GM12878 (cell line): ENCODE results near the gene MRPL23. TPM values are rescaled to one million over a fixed set of nuclear protein-coding genes. Genes with fewer than 3 reads are reported as not detected.

Experiments
- ATAC-seq: fragments of 200-7000 bp; cut with Tn5 transposase; 3 replicates; pipeline ENCODE4 v1.9.1; 2020; ENCODE audit warnings: mild to moderate bottlenecking, moderate library complexity
- BruUV-seq: library from RNA; stranded (reverse); fragments of 400-500 nt; replicated peaks from 2 replicates; lab custom pipeline; 2021; lab: Mats Ljungman, UMichigan
- CTCF ChIA-PET: fragments of 300-600 bp; sonication (Branson Sonifier 250); formaldehyde crosslinking; extraction: SDS; loops from one replicate; lab custom pipeline; 2021; ENCODE audit warnings: inconsistent platforms; lab: Yijun Ruan, JAX
- POLR2A ChIA-PET: fragments of 350-600 bp; formaldehyde crosslinking; extraction: SDS; loops from one replicate; lab custom pipeline; 2021; ENCODE audit warnings: inconsistent platforms; lab: Charles Lee
- RAD21 ChIA-PET: fragments of 300-600 bp; sonication (Branson Sonifier 250); formaldehyde crosslinking; loops from one replicate; lab custom pipeline; 2023; ENCODE audit warnings: antibody characterized with exemption; ENCODE audit not compliant: unreplicated experiment; lab: Charles Lee
- SMC1A ChIA-PET: fragments of 300-600 bp; sonication (Branson Sonifier 250); formaldehyde crosslinking; loops from one replicate; lab custom pipeline; 2023; ENCODE audit not compliant: unreplicated experiment, uncharacterized antibody; lab: Charles Lee
- DNase-seq: peaks from one replicate; pipeline ENCODE4 v3.0.0-alpha.2; 2011; ENCODE audit warnings: low read depth, low spot score
- FAIRE-seq: peaks from 3 replicates; lab custom pipeline; 2011; peaks lifted over from hg19 to GRCh38; lab: Jason Lieb, UNC
- H2AFZ ChIP-seq: 2 replicates; pipeline ENCODE4 v1.6.0; 2011; ENCODE audit warnings: low read depth, low read length, control low read depth; ENCODE audit not compliant: control insufficient read depth
- H3K27ac ChIP-seq: 2 replicates; pipeline ENCODE4 v1.5.1; 2011; ENCODE audit warnings: control low read depth; ENCODE audit not compliant: control insufficient read depth, insufficient read depth
- H3K27me3 ChIP-seq, 2 experiments: replicated peaks in 1 of 2; 2 replicates each; pipeline versions ENCODE4 v1.6.0 to v1.6.1; 2011; ENCODE audit warnings: low read length in 1 of 2; ENCODE audit not compliant: control insufficient read depth in 2 of 2, insufficient read depth in 2 of 2
- H3K36me3 ChIP-seq, 2 experiments: 2 replicates each; pipeline ENCODE4 v1.5.1; 2011; ENCODE audit warnings: low read length in 1 of 2; ENCODE audit not compliant: control insufficient read depth in 2 of 2, insufficient read depth in 2 of 2
- H3K4me1 ChIP-seq: 2 replicates; pipeline ENCODE4 v1.6.1; 2011; ENCODE audit warnings: mild to moderate bottlenecking, low read length, moderate library complexity, mixed read lengths; ENCODE audit not compliant: control insufficient read depth, insufficient read depth
- H3K4me2 ChIP-seq: 2 replicates; pipeline ENCODE4 v1.6.0; 2011; ENCODE audit warnings: control low read depth; ENCODE audit not compliant: control insufficient read depth, insufficient read depth
- H3K4me3 ChIP-seq: fragments of 200-600 bp; sonication (generic); 2 replicates; pipeline ENCODE4 v1.5.1; 2016
- H3K79me2 ChIP-seq: 2 replicates; pipeline ENCODE4 v1.6.0; 2011; ENCODE audit warnings: low read length; ENCODE audit not compliant: control insufficient read depth, insufficient read depth
- H3K9ac ChIP-seq: 2 replicates; pipeline ENCODE4 v1.8.0; 2011; ENCODE audit warnings: low read length, control low read depth, mixed read lengths; ENCODE audit not compliant: control insufficient read depth, insufficient read depth
- H3K9me3 ChIP-seq: replicated peaks from 3 replicates; pipeline ENCODE4 v1.5.1; 2011; ENCODE audit warnings: mild to moderate bottlenecking, low read length; ENCODE audit not compliant: control insufficient read depth, insufficient read depth
- H4K20me1 ChIP-seq: 2 replicates; pipeline ENCODE4 v1.6.0; 2011; ENCODE audit not compliant: control insufficient read depth, insufficient read depth
- BACH1 ChIP-seq: fragments of 450-650 bp; IDR thresholded peaks from 2 replicates; pipeline ENCODE4 v1.6.1; 2017; ENCODE audit warnings: mild to moderate bottlenecking, borderline replicate concordance
- FOXK2 ChIP-seq: fragments of 450-650 bp; IDR thresholded peaks from 2 replicates; pipeline ENCODE4 v1.6.1; 2017; ENCODE audit warnings: mild to moderate bottlenecking, moderate library complexity
- HDGF ChIP-seq: fragments of 450-650 bp; IDR thresholded peaks from 2 replicates; pipeline ENCODE4 v1.6.1; 2016; ENCODE audit warnings: antibody characterized with exemption
- IKZF1 ChIP-seq: fragments of 450-650 bp; conservative IDR thresholded peaks from 2 replicates; pipeline ENCODE4 v1.6.1; 2017; ENCODE audit warnings: antibody characterized with exemption, mild to moderate bottlenecking
- NR2F1 ChIP-seq: fragments of 450-650 bp; conservative IDR thresholded peaks from 2 replicates; pipeline ENCODE4 v1.6.1; 2017; ENCODE audit warnings: mild to moderate bottlenecking
- POLR2A ChIP-seq: IDR thresholded peaks from 2 replicates; pipeline ENCODE4 v1.6.1; 2011; ENCODE audit warnings: low read depth, mild to moderate bottlenecking, low read length
- RFX5 ChIP-seq: IDR thresholded peaks from 2 replicates; pipeline ENCODE4 v1.6.1; 2011; ENCODE audit warnings: low read depth, low read length, improper control_type of control experiment
- STAT1 ChIP-seq: fragments of 450-650 bp; conservative IDR thresholded peaks from 2 replicates; pipeline ENCODE4 v1.6.1; 2014; ENCODE audit warnings: antibody characterized with exemption, mild to moderate bottlenecking
- TCF3 ChIP-seq: IDR thresholded peaks from 2 replicates; pipeline ENCODE4 v1.6.1; 2012; ENCODE audit warnings: low read depth, mild to moderate bottlenecking, low read length, borderline replicate concordance; ENCODE audit not compliant: insufficient read depth
- YY1 ChIP-seq: IDR thresholded peaks from 2 replicates; pipeline ENCODE4 v1.6.1; 2011; ENCODE audit warnings: low read depth, mild to moderate bottlenecking, low read length
- ZBTB4 ChIP-seq: fragments of 450-650 bp; formaldehyde crosslinking; IDR thresholded peaks from 2 replicates; pipeline ENCODE4 v1.4.0; 2022; ENCODE audit warnings: mild to moderate bottlenecking, moderate library complexity
- ZZZ3 ChIP-seq: IDR thresholded peaks from 2 replicates; pipeline ENCODE4 v1.6.1; 2011; ENCODE audit warnings: low read depth; ENCODE audit not compliant: control insufficient read depth, insufficient read length
- WGBS: methylation state at CpG from one replicate; pipeline ENCODE4 v1.1.6; 2016; ENCODE audit warnings: low lambda C conversion rate; ENCODE audit not compliant: insufficient replicate concordance, insufficient coverage; ENCODE audit errors: missing lambda C conversion rate; 5-methylcytosine and 5-hydroxymethylcytosine counted together
- in situ Hi-C: fragments of 300-500 bp; cut with MboI; formaldehyde crosslinking; loops from 9 replicates; pipeline ENCODE4 v1.14.3; 2018; ENCODE audit warnings: mixed read lengths
- intact Hi-C: fragments of 100-400 bp; cut with micrococcal nuclease; formaldehyde crosslinking; loops from one replicate; pipeline ENCODE4 v1.14.2; 2022; ENCODE audit not compliant: unreplicated experiment
- polyA plus RNA-seq, 11 experiments: library from polyadenylated mRNA; depleted of rRNA in 4 of 11; unstranded in 6 of 11; stranded (reverse) in 5 of 11; fragments of >200 nt; fragmentation: Nextera tagmentation in 4 of 11; fragmentation: Illumina TruSeq in 1 of 11; extraction: Ambion mirVana in 4 of 11; extraction: Trizol in 1 of 11; gene quantifications; 1 replicate in 1 of 11; 2 replicates in 10 of 11; pipeline versions ENCODE4 v1.2.1 to v1.2.3, GENCODE V29; 2011 to 2016; ENCODE audit warnings: inconsistent platforms in 2 of 11, missing spikeins in 2 of 11, low read depth in 1 of 11
- total RNA-seq, 4 experiments: library from RNA; depleted of rRNA in 3 of 4; stranded (reverse); fragments of >200 nt in 3 of 4; fragmentation: Illumina TruSeq in 1 of 4; extraction: Trizol in 1 of 4; gene quantifications; 2 replicates each; pipeline versions ENCODE4 v1.2.1 to v1.2.3, GENCODE V29; 2013 to 2021
- TF ChIP-seq, protein P1 (sequence below): fragments of 450-650 bp; IDR thresholded peaks from 2 replicates; pipeline ENCODE4 v1.6.1; 2017; ENCODE audit warnings: mild to moderate bottlenecking, low read depth, inconsistent platforms; ENCODE audit not compliant: poor library complexity, severe bottlenecking
- TF ChIP-seq, protein P2 (sequence below): IDR thresholded peaks from 2 replicates; pipeline ENCODE4 v1.6.1; 2012; ENCODE audit warnings: low read depth, low read length, improper control_type of control experiment
- TF ChIP-seq, protein P3 (sequence below): fragments of 450-650 bp; IDR thresholded peaks from 2 replicates; pipeline ENCODE4 v1.6.1; 2017; ENCODE audit warnings: antibody characterized with exemption, mild to moderate bottlenecking, moderate library complexity

The MRPL23 gene
- total and polyA plus RNA-seq, 10 of the 15 experiments (the other 5 are each of a cell fraction or from before 2014, with no cell fraction given) = 1.6 to 207 (median 126) TPM

GRCh38 chr11:1959786-1960185, 12.7 kb downstream of the MRPL23 start:
- CTCF ChIA-PET = no interaction called here
- FAIRE-seq (no peak), DNase-seq (no peak), ATAC-seq (no peak)
- Histone ChIP-seq H3K9me3 (no peaks in the 10 kb centered on the region), H3K36me3 (no peaks in the 10 kb centered on the region), H3K4me3 (no peak overlapping the region), H3K27me3 (no peaks in the 10 kb centered on the region), H3K27ac (no peak overlapping the region), H2AFZ (no peak overlapping the region), H3K4me1 (no peaks in the 10 kb centered on the region), H3K9ac (no peak overlapping the region), H3K79me2 (no peaks in the 10 kb centered on the region), H4K20me1 (no peaks in the 10 kb centered on the region), H3K4me2 (no peak overlapping the region)
- RAD21 ChIA-PET = no interaction called here
- SMC1A ChIA-PET = no interaction called here
- in situ Hi-C loops = no loop called here
- BruUV-seq = no TSS peak
- POLR2A ChIA-PET = no interaction called here
- WGBS = 70% methylated on average over 2 of the region's 17 CpGs
- intact Hi-C loops = no loop called here
- no peak for TF ChIP-seq POLR2A
- no peak for TF ChIP-seq ZBTB4 (CRISPR knock-in tag)
- no peak for TF ChIP-seq BACH1
- no peak for TF ChIP-seq NR2F1
- TF ChIP-seq, protein P1, sequence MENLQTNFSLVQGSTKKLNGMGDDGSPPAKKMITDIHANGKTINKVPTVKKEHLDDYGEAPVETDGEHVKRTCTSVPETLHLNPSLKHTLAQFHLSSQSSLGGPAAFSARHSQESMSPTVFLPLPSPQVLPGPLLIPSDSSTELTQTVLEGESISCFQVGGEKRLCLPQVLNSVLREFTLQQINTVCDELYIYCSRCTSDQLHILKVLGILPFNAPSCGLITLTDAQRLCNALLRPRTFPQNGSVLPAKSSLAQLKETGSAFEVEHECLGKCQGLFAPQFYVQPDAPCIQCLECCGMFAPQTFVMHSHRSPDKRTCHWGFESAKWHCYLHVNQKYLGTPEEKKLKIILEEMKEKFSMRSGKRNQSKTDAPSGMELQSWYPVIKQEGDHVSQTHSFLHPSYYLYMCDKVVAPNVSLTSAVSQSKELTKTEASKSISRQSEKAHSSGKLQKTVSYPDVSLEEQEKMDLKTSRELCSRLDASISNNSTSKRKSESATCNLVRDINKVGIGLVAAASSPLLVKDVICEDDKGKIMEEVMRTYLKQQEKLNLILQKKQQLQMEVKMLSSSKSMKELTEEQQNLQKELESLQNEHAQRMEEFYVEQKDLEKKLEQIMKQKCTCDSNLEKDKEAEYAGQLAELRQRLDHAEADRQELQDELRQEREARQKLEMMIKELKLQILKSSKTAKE = no peak
- TF ChIP-seq HDGF = no peak
- no peak for TF ChIP-seq YY1
- TF ChIP-seq ZZZ3 = no peak
- no peak for TF ChIP-seq STAT1
- no peak for TF ChIP-seq IKZF1
- TF ChIP-seq RFX5 = no peak
- no peak for TF ChIP-seq FOXK2
- TF ChIP-seq, protein P2, sequence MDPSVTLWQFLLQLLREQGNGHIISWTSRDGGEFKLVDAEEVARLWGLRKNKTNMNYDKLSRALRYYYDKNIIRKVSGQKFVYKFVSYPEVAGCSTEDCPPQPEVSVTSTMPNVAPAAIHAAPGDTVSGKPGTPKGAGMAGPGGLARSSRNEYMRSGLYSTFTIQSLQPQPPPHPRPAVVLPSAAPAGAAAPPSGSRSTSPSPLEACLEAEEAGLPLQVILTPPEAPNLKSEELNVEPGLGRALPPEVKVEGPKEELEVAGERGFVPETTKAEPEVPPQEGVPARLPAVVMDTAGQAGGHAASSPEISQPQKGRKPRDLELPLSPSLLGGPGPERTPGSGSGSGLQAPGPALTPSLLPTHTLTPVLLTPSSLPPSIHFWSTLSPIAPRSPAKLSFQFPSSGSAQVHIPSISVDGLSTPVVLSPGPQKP = no peak
- TF ChIP-seq TCF3 = no peak
- TF ChIP-seq, protein P3, sequence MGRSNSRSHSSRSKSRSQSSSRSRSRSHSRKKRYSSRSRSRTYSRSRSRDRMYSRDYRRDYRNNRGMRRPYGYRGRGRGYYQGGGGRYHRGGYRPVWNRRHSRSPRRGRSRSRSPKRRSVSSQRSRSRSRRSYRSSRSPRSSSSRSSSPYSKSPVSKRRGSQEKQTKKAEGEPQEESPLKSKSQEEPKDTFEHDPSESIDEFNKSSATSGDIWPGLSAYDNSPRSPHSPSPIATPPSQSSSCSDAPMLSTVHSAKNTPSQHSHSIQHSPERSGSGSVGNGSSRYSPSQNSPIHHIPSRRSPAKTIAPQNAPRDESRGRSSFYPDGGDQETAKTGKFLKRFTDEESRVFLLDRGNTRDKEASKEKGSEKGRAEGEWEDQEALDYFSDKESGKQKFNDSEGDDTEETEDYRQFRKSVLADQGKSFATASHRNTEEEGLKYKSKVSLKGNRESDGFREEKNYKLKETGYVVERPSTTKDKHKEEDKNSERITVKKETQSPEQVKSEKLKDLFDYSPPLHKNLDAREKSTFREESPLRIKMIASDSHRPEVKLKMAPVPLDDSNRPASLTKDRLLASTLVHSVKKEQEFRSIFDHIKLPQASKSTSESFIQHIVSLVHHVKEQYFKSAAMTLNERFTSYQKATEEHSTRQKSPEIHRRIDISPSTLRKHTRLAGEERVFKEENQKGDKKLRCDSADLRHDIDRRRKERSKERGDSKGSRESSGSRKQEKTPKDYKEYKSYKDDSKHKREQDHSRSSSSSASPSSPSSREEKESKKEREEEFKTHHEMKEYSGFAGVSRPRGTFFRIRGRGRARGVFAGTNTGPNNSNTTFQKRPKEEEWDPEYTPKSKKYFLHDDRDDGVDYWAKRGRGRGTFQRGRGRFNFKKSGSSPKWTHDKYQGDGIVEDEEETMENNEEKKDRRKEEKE = no peak
